HG02588 (cell line): Measurements from ENCODE around the gene ERC1.
"Not testable (repeated sequence)": the region's sequence is repeated elsewhere in the genome, so short reads cannot be mapped to it uniquely, and the experiment has no call there.

Source experiments
- ATAC-seq: cut with Tn5 transposase; IDR thresholded peaks from one replicate; pipeline ENCODE4 v1.9.1; 2021; ENCODE audit warnings: mild to moderate bottlenecking, moderate library complexity; ENCODE audit not compliant: unreplicated experiment

ERC1 gene

GRCh38 chr12:1182069-1182468 is 191.0 kb downstream of the ERC1 start:
- ATAC-seq, result no peak

- no peak for ATAC-seq
These were observed 193.4 kb downstream of the ERC1 start for GRCh38 chr12:1184402-1184801.

GRCh38 chr12:1185460-1186182 is 194.6 kb downstream of the ERC1 start:
- no peak for ATAC-seq

DNA sequence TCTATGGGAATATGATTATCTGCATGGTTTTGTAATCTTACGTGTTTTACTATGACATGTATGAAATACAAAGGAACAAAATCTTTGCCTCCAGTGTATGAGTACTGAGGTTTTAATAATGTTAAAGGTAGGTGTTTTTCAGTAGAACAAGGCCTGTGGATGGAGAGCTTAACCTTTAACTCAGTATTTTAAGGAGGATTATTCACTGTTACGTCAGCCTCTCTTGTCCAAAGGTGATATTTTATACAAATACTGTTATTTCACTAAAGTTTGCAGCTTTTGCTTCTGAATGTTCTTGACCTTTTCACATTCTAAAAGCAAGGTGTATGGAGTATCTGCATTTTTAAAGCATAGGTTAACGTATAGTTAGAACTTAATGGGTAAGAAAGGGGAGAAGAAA is 195.3 kb downstream of the ERC1 start:
- ATAC-seq, result no peak

- ATAC-seq, result no peak
These were observed 197.0 kb downstream of the ERC1 start for GRCh38 chr12:1188016-1188415.

- no peak for ATAC-seq
These were observed 198.1 kb downstream of the ERC1 start for GRCh38 chr12:1189163-1189562.

GRCh38 chr12:1195513-1195912 is 204.5 kb downstream of the ERC1 start:
- no peak for ATAC-seq

GRCh38 chr12:1197264-1198018 is 206.4 kb downstream of the ERC1 start:
- no peak for ATAC-seq

DNA sequence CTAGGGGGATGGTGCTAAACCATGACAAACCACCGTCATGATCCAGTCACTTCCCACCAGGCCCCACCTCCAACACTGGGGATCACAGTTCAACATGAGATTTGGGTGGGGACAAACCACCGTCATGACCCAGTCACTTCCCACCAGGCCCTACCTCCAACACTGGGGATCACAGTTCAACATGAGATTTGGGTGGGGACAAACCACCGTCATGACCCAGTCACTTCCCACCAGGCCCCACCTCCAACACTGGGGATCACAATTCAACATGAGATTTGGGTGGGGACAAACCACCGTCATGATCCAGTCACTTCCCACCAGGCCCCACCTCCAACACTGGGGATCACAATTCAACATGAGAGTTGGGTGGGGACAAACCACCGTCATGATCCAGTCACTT is 207.8 kb downstream of the ERC1 start:
- ATAC-seq, result not testable (repeated sequence)

- no peak for ATAC-seq
These were observed 208.7 kb downstream of the ERC1 start for GRCh38 chr12:1199700-1200099.

- ATAC-seq, result no peak
These were observed 210.0 kb downstream of the ERC1 start for GRCh38 chr12:1201030-1201429.

DNA sequence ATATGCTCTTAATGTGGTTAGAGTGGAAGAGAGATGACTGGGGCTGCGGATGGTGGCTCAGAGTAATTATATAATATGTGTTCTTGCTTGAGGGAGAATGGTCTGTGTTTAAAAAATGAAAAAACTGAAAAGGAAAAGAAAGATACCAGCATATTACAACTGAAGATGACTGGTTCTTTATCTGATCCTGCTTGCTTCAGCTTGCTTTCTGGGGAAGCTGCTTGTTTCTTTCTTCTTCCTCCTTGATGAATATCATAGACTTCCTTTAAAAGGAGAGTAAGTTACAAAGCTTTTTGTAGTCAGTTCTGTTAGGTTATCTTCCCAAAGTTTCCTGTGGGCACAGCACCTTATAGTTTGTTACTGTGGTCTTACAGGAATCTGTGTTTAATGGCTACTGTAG is 210.9 kb downstream of the ERC1 start:
- ATAC-seq, result no peak

GRCh38 chr12:1203735-1204019 is 212.7 kb downstream of the ERC1 start:
- ATAC-seq, result no peak

DNA sequence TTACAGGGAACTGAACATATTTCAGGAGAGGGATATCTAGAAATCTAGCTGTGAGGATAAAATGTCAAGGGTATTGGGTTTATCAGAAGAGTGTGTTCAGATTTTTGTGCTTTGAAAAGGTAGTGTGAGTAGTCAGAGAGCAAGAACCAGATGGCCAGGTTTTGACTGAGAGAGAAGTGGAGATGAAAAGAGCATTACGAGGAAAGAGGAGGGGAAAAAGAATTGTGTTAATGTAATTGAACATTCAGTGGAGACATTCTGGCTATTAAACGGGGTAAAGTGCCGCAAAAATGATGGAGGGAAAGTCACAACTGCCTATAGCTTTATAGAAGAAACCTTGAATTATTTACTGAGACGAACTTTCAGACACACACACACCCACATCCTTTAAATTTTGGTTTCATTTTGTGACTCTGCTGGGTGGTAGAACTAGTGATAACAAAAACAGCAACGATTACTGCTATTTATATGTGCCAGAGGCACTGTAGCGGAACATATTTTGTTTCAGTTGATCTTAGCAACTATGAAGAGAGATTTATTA is 213.6 kb downstream of the ERC1 start:
- ATAC-seq, result no peak

GRCh38 chr12:1205512-1206060 is 214.6 kb downstream of the ERC1 start:
- no peak for ATAC-seq

- no peak for ATAC-seq
These were observed 215.2 kb downstream of the ERC1 start for GRCh38 chr12:1206118-1206734.

DNA sequence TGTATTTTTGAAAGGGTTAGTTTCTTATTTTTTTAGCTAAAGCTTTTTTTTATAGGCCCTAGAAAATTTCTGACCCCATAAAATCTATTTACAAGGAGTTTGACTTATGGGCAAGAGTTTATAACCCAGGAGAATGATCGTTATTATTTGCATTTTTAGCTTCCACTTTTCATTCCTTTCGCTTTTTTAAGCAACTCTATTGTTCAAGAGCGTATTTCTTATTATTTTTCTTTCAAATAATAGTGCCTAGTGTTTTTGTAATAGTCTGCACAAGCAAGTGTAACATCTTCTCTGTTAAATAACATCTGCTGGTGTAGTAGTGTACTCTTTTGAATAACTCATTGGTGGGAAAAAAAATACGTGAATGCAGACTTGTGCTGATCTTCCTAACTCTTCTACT is 216.3 kb downstream of the ERC1 start:
- no peak for ATAC-seq

DNA sequence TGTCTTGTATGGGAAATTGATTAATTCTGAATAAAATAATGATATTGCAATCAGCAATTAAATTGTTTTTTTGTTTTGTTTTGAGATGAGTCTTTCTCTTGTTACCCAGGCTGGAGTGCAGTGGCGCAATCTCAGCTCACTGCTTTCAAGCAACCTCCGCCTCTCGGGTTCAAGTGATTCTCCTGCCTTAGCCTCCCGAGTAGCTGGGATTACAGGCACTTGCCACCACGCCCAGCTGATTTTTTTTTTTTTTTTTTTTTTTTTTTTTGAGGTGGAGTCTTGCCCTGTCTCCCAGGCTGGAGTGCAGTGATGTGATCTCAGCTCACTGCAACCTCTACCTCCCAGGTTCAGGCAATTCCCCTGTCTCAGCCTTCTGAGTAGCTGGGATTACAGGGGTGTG is 217.7 kb downstream of the ERC1 start:
- ATAC-seq, result not testable (repeated sequence)

DNA sequence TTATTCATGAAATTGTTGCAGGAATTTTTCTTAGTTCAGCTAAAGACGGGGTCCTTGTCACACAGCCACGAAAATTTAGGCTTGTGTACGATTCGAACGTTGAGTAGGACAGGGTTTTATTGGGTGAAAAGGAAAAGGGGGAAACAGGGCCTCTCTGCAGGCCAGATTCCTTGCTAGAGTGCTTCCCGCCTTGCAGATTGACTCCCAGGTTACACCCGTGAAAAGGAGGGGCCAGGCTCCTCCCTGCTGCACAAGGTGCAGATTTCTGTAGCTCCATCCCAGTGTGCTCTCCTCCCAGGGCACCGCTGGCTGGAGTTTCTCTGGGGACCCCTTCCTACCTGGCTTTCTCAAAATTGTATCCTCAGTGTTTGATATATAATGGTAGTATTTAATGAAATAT is 221.5 kb downstream of the ERC1 start:
- ATAC-seq, result no peak

- no peak for ATAC-seq
These were observed 222.2 kb downstream of the ERC1 start for GRCh38 chr12:1213205-1213604.

DNA sequence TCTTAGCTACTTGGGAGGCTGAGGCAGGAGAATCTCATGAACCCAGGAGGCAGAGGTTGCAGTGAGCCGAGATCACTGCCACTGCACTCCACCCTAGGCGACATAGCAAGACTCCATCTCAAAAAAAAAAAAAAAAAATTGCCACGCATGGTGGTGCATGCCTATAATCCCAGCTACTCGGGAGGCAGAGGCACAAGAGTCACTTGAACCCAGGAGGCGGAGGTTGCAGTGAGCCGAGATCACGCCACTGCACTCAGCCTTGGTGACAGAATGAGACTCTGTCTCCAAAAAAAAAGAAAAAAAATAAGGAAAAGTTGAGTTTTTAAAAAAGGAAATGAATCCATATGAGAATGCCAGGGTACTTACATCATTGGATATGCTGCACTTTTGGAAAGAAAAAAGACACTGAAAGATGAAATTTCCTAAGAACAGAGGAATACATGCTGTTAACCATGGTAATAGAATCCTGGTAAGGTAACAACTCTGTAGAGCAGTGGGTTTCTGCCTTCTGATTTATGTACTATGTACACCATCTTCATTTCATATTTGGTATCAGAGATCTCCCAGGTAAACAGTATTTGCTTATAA is 222.7 kb downstream of the ERC1 start:
- ATAC-seq, result no peak
